Stimulated activated CD8-positive, alpha-beta memory T cell treated with anti-CD3 and anti-CD28 coated beads, Interleukin-4, amount 100 ng/mL, for 48 hours (primary cell): ENCODE results near the gene VSTM5.

Experiments
- DNase-seq: peaks from one replicate; pipeline ENCODE4 v3.0.0-alpha.2; 2020

VSTM5 gene

DNA sequence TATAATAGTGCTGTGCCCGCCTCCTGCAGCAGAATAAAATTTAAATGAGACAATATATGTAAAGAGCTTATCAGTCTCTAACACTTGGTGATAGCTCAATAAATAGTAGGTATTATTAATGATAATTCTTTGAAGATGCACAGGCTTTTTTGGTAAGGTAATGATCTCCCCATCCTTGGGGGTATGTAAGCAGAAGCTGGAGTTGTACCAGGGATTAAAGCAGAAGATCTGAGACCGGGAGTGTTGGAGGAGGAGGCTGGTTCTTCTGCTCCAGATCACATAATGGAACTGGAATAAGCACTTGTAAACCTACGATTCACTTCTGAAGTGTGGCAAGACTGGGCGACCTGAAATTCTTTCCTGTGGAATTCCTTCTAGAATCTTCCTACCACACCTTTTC lies 8.4 kb downstream of the VSTM5 start:
- no peak for DNase-seq

- DNase-seq: no peak
Observed at GRCh38 chr11:93841446-93841845, 9.0 kb downstream of the VSTM5 start.

- no peak for DNase-seq
Observed at GRCh38 chr11:93840981-93841380, 9.4 kb downstream of the VSTM5 start.

DNA sequence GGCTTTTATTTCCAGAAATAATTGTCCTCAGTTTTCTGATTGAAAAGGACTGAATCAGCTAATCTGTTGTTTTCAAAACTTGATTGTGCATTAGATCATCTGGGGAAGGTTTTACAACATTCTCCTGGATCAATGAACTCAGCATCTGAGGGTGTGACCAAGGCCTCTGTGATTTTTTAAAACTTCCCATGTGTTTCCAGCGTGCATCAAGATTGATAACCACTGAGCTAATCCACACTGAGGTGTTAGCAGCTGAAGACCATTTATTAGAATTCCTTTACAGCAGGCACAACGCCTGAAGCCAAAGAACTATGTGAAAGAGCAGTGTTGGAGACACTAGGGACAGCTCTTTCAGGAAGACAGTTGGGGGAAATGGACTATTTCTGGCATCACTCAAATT lies 10.2 kb downstream of the VSTM5 start:
- no peak for DNase-seq

GRCh38 chr11:93838967-93839366 lies 11.5 kb downstream of the VSTM5 start:
- no peak for DNase-seq

- DNase-seq: no peak
Observed at GRCh38 chr11:93832780-93833179, 17.6 kb downstream of the VSTM5 start.

GRCh38 chr11:93831343-93832127 lies 18.9 kb downstream of the VSTM5 start:
- no peak for DNase-seq

GRCh38 chr11:93829598-93829997 lies 20.8 kb downstream of the VSTM5 start:
- DNase-seq: no peak

- DNase-seq: no peak
Observed at GRCh38 chr11:93827363-93827762, 23.1 kb downstream of the VSTM5 start.

- no peak for DNase-seq
Observed at GRCh38 chr11:93823210-93823609, 27.2 kb downstream of the VSTM5 start.

GRCh38 chr11:93822359-93822758 lies 28.1 kb downstream of the VSTM5 start:
- no peak for DNase-seq

GRCh38 chr11:93821617-93822016 lies 28.8 kb downstream of the VSTM5 start:
- no peak for DNase-seq

GRCh38 chr11:93820847-93821246 lies 29.6 kb downstream of the VSTM5 start:
- no peak for DNase-seq

DNA sequence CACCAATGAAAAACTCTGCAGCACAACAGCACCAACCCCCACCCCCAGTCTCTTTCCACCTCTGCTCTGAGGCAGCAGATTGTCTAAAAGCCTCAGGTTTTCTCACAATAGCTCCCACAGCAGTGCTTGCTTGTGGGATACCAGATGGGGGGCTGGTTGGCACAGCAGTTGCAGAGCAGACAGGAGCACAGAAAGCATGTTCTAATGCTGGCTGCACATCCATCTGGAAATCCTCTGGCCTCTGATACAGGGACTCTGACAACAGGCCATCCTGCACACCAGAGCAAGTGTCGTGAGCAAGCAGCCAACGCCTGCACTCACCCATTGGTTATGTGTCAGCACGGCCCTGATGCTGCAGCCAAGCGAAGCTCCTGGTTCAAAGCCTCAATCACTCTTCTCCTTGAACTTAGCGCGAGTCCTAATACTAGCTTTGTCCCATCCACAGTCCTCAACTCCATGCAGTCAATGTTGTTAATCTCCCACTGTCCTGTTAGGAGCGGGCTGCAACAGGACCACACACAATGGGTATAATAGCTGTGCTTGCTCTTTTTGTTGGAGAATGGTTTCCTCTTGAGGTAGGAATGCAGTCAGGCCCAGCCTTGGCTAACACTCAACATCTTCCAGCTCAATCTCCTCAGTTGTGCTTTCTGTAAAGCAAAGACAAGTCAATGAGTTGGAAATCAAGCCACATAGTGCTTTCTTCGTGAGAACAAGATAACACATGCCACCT lies 30.3 kb downstream of the VSTM5 start:
- no peak for DNase-seq

DNA sequence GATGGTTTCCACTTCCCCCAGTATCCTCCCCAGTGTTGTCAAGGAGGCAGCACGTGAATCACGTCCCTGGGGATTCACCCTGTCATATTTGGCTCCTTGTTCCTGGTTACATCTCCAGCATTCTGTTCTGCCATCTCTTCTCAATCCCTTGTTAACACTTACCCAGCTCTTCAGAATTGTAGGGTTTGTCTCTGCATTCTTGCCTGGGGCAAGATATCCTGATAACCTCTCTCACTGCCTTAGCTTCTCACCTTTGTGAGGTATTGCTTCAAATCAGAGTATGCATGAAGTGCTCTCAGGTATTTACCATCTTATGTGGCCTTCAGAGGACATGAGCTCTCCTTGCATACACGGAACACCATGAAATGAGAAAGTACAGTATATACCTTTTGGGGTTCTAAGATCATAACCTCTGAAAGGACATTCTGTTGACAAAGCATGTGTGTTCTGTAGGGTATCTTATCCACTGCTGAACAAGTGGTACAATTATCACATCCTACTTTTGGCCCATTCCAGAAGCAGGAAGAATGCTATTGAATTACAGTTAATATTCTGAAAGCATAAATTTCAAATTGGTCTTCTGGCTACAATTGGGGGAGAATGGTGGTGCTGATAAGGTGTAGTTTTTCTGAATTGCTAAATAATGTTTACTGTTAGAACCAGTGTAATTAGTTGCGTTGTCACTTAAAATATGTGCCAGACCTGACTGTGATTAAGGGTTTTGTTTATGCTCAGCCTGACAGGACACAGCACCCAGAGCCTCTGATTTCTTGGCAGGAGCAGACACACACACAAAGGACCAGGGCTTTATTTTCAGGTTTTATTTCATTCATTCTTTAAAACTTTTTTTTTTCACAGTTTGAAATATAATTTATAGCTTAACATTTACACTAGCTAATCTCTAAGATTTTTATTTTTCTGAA lies 32.7 kb downstream of the VSTM5 start:
- no peak for DNase-seq

DNA sequence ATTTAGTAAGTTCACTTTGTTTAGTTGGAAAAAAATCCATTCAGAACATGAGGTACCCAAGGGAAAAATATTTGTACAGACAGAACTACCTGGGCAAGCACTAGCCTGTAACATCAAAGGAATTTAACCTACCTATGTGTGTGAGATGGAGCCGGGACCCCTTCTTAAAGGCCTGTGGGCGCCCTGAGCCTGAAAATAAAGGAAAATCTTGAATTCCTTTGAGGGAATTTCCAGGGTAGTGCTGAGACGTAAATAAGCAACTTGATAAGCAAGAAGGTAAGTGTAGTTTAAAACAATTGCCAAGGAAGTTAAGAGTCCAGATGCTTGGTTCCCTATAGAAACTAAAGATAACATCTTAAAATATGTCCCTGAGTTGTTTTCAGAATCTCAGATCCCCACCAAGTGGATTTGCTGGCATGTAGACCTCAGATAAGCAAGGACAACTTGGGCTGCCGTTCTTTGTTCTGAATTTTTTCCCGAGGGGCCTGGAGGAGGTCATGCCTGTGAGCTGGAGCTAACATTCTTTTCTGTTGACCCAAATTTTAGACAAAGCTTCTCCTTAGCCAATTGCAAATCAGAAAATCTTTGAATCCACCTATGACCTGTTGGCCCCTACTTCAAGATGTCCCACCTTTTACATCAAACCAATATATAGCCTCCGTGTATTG lies 35.3 kb downstream of the VSTM5 start:
- no peak for DNase-seq

GRCh38 chr11:93813974-93814373 lies 36.4 kb downstream of the VSTM5 start:
- no peak for DNase-seq

- no peak for DNase-seq
Observed at GRCh38 chr11:93807980-93808379, 42.4 kb downstream of the VSTM5 start.

- DNase-seq: no peak
Observed at GRCh38 chr11:93804879-93805278, 45.5 kb downstream of the VSTM5 start.

- no peak for DNase-seq
Observed at GRCh38 chr11:93801366-93801765, 49.1 kb downstream of the VSTM5 start.

- no peak for DNase-seq
Observed at GRCh38 chr11:93796441-93797231, 53.8 kb downstream of the VSTM5 start.

DNA sequence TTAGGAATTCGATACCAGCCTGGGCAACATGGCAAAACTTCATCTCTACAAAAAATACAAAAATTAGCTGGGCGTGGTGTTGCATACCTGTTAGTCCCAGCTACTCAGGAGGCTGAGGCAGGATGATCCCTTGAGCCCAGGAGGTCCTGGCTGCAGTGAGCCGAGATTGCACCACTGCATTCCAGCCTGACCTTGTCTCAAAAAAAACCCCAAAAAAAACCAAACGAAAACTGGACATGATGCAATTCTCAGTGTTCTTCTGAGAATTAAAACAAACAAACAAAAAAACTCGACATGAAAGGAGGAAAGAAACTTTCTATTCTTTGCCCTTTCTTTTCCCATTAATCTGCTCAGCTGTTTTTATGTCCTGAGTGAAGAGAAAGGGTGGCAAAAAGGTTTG lies 58.9 kb downstream of the VSTM5 start:
- DNase-seq: no peak
